GM19035 (cell line): ENCODE results near the gene CHD2.
"Not testable (repeated sequence)": the region's sequence is repeated elsewhere in the genome, so short reads cannot be mapped to it uniquely, and the experiment has no call there.

Source experiments
- ATAC-seq: cut with Tn5 transposase; IDR thresholded peaks from one replicate; pipeline ENCODE4 v1.9.1; 2021; ENCODE audit not compliant: unreplicated experiment

The CHD2 gene

GRCh38 chr15:92904722-92905571, 4.8 kb downstream of the CHD2 start:
- ATAC-seq, result no peak

GRCh38 chr15:92906020-92906419, 5.9 kb downstream of the CHD2 start:
- ATAC-seq, result no peak

- ATAC-seq, result peak; percentile 27
Observed at GRCh38 chr15:92906563-92907081, 6.5 kb downstream of the CHD2 start.

- no peak for ATAC-seq
Observed at GRCh38 chr15:92907229-92907628, 7.1 kb downstream of the CHD2 start.

- no peak for ATAC-seq
Observed at GRCh38 chr15:92907896-92908712, 8.0 kb downstream of the CHD2 start.

- no peak for ATAC-seq
Observed at GRCh38 chr15:92908713-92909057, 8.6 kb downstream of the CHD2 start.

- ATAC-seq, result no peak
Observed at GRCh38 chr15:92909136-92909781, 9.1 kb downstream of the CHD2 start.

- ATAC-seq, result no peak
Observed at GRCh38 chr15:92910451-92910850, 10.3 kb downstream of the CHD2 start.

GRCh38 chr15:92914103-92914499, 14.0 kb downstream of the CHD2 start:
- ATAC-seq, result no peak

- ATAC-seq, result peak; percentile 42
Observed at GRCh38 chr15:92914768-92915221, 14.7 kb downstream of the CHD2 start.

- no peak for ATAC-seq
Observed at GRCh38 chr15:92915766-92916435, 15.8 kb downstream of the CHD2 start.

- peak; percentile 55 for ATAC-seq
Observed at GRCh38 chr15:92917598-92918407, 17.7 kb downstream of the CHD2 start.

GRCh38 chr15:92918881-92919280, 18.8 kb downstream of the CHD2 start:
- ATAC-seq, result not testable (repeated sequence)

- ATAC-seq, result no peak
Observed at GRCh38 chr15:92920595-92921161, 20.6 kb downstream of the CHD2 start.

- no peak for ATAC-seq
Observed at GRCh38 chr15:92921215-92922131, 21.3 kb downstream of the CHD2 start.

- ATAC-seq, result no peak
Observed at GRCh38 chr15:92922418-92923002, 22.4 kb downstream of the CHD2 start.

GRCh38 chr15:92924216-92924615, 24.1 kb downstream of the CHD2 start:
- no peak for ATAC-seq

- no peak for ATAC-seq
Observed at GRCh38 chr15:92925454-92925853, 25.3 kb downstream of the CHD2 start.
